HEK293 (cell line): Measurements from ENCODE around the gene FAM204A.

Experiments
- CTCF ChIA-PET: fragments of 350-600 bp; formaldehyde crosslinking; extraction: SDS; loops from one replicate; lab custom pipeline; 2021; ENCODE audit warnings: antibody characterized with exemption; lab: Yijun Ruan, JAX
- POLR2A ChIA-PET: fragments of 300-600 bp; formaldehyde crosslinking; extraction: SDS; loops from one replicate; lab custom pipeline; 2020; ENCODE audit warnings: antibody characterized with exemption, inconsistent platforms; lab: Yijun Ruan, JAX
- H3K27ac ChIP-seq: fragments of 200-500 bp; sonication (Bioruptor generic); 2 replicates; pipeline ENCODE4 v1.5.1; 2014; ENCODE audit warnings: low read depth, low read length, control low read depth, inconsistent platforms; ENCODE audit errors: extremely low read depth
- H3K36me3 ChIP-seq, 2 experiments: fragments of 200-500 bp in 1 of 2; sonication (Bioruptor generic) in 1 of 2; 1 replicate in 1 of 2; 2 replicates in 1 of 2; pipeline ENCODE4 v1.5.1; 2014 to 2017; ENCODE audit warnings: inconsistent platforms in 2 of 2, low read length in 2 of 2; ENCODE audit not compliant: control insufficient read depth in 2 of 2, insufficient read depth in 1 of 2
- H3K4me1 ChIP-seq: fragments of 200-500 bp; sonication (Bioruptor generic); 2 replicates; pipeline ENCODE4 v1.5.1; 2014; ENCODE audit warnings: mild to moderate bottlenecking, low read length, inconsistent platforms; ENCODE audit not compliant: control insufficient read depth, insufficient read depth
- H3K4me3 ChIP-seq: 2 replicates; pipeline ENCODE4 v1.5.1; 2011; ENCODE audit warnings: low read depth, mild to moderate bottlenecking, control low read depth, low read length, moderate library complexity
- H3K9me3 ChIP-seq: fragments of 200-500 bp; sonication (Bioruptor generic); 2 replicates; pipeline ENCODE4 v1.5.1; 2014; ENCODE audit warnings: low read depth, low read length, inconsistent platforms; ENCODE audit not compliant: control insufficient read depth, insufficient read depth
- GLI4 ChIP-seq: fragments of 450-650 bp; formaldehyde crosslinking; IDR thresholded peaks from 2 replicates; pipeline ENCODE4 v1.5.1; 2016; ENCODE audit warnings: missing biosample characterization, missing genetic modification characterization
- KLF10 ChIP-seq: fragments of 450-650 bp; IDR thresholded peaks from 2 replicates; pipeline ENCODE4 v1.5.1; 2018; ENCODE audit warnings: missing biosample characterization, mild to moderate bottlenecking, missing genetic modification characterization
- PRDM1 ChIP-seq: fragments of 450-650 bp; formaldehyde crosslinking; IDR thresholded peaks from 2 replicates; pipeline ENCODE4; 2016; ENCODE audit warnings: missing biosample characterization, missing genetic modification characterization
- TCF7L2 ChIP-seq: IDR thresholded peaks from 2 replicates; pipeline ENCODE4 v1.6.1; 2011; ENCODE audit warnings: low read depth, mild to moderate bottlenecking, inconsistent platforms, low read length, moderate library complexity, borderline replicate concordance
- TSHZ1 ChIP-seq: fragments of 450-650 bp; formaldehyde crosslinking; IDR thresholded peaks from 2 replicates; pipeline ENCODE4 v1.5.1; 2016; ENCODE audit warnings: missing biosample characterization, missing genetic modification characterization, borderline replicate concordance
- ZBTB17 ChIP-seq: fragments of 450-650 bp; formaldehyde crosslinking; IDR thresholded peaks from 2 replicates; pipeline ENCODE4 v1.5.1; 2016; ENCODE audit warnings: missing biosample characterization, missing genetic modification characterization
- ZBTB44 ChIP-seq: fragments of 450-650 bp; IDR thresholded peaks from 2 replicates; pipeline ENCODE4 v1.5.1; 2018; ENCODE audit warnings: missing biosample characterization, mild to moderate bottlenecking, missing genetic modification characterization
- ZFP69B ChIP-seq: fragments of 450-650 bp; formaldehyde crosslinking; IDR thresholded peaks from 2 replicates; pipeline ENCODE4 v1.5.1; 2016; ENCODE audit warnings: missing biosample characterization, missing genetic modification characterization
- ZNF112 ChIP-seq: fragments of 450-650 bp; formaldehyde crosslinking; IDR thresholded peaks from 2 replicates; pipeline ENCODE4 v1.5.0; 2017; ENCODE audit warnings: missing biosample characterization, missing genetic modification characterization
- ZNF148 ChIP-seq: fragments of 450-650 bp; formaldehyde crosslinking; IDR thresholded peaks from 2 replicates; pipeline ENCODE4 v1.5.0; 2017; ENCODE audit warnings: missing biosample characterization, missing genetic modification characterization, borderline replicate concordance
- ZNF157 ChIP-seq: fragments of 450-650 bp; formaldehyde crosslinking; IDR thresholded peaks from 2 replicates; pipeline ENCODE4 v1.5.1; 2016; ENCODE audit warnings: missing biosample characterization, missing genetic modification characterization
- ZNF214 ChIP-seq: fragments of 450-650 bp; formaldehyde crosslinking; IDR thresholded peaks from 2 replicates; pipeline ENCODE4 v1.5.1; 2017; ENCODE audit warnings: missing biosample characterization, mild to moderate bottlenecking, missing genetic modification characterization, borderline replicate concordance
- ZNF391 ChIP-seq: fragments of 450-650 bp; formaldehyde crosslinking; IDR thresholded peaks from 2 replicates; pipeline ENCODE4 v1.5.1; 2016; ENCODE audit warnings: low read depth, missing biosample characterization, missing genetic modification characterization, borderline replicate concordance
- ZNF426 ChIP-seq: fragments of 450-650 bp; formaldehyde crosslinking; IDR thresholded peaks from 2 replicates; pipeline ENCODE4 v1.5.1; 2017; ENCODE audit warnings: missing biosample characterization, missing genetic modification characterization, mild to moderate bottlenecking, inconsistent platforms, moderate library complexity
- ZNF580 ChIP-seq: fragments of 450-650 bp; formaldehyde crosslinking; IDR thresholded peaks from 2 replicates; pipeline ENCODE4 v1.5.1; 2016; ENCODE audit warnings: missing biosample characterization, missing genetic modification characterization
- ZNF600 ChIP-seq: fragments of 450-650 bp; formaldehyde crosslinking; IDR thresholded peaks from 2 replicates; pipeline ENCODE4 v1.5.1; 2016; ENCODE audit warnings: missing biosample characterization, missing genetic modification characterization
- ZNF654 ChIP-seq: fragments of 450-650 bp; formaldehyde crosslinking; IDR thresholded peaks from 2 replicates; pipeline ENCODE4 v1.5.1; 2016; ENCODE audit warnings: low read depth, missing biosample characterization, missing genetic modification characterization
- ZSCAN23 ChIP-seq: fragments of 450-650 bp; formaldehyde crosslinking; IDR thresholded peaks from 2 replicates; pipeline ENCODE4 v1.5.1; 2016; ENCODE audit warnings: missing biosample characterization, missing genetic modification characterization

The FAM204A gene

GRCh38 chr10:118341791-118342637, at the start of gene FAM204A (continued):
- TF ChIP-seq ZNF148, result no peak
- no peak for TF ChIP-seq ZNF214 (tag by site-specific recombination)
- TF ChIP-seq ZNF600, result 0 out of 2 replicates have a peak, but pooled peaks have one; percentile 24
- no peak for TF ChIP-seq GLI4 (tag by site-specific recombination)

- no peak overlapping the region for H3K27ac ChIP-seq
- no peaks in the 10 kb centered on the region for H3K4me1 ChIP-seq
- H3K9me3 ChIP-seq, result no peaks in the 10 kb centered on the region
- no peaks in the 10 kb centered on the region for H3K36me3 ChIP-seq
- ChIA-PET POLR2A (no interaction called here), CTCF (interaction anchor here (1.2 kb wide), 1 partner anchor 18 kb away, joined by 4 read pairs; no protein-coding TSS in a partner anchor)
- no peak overlapping the region for H3K4me3 ChIP-seq
- TF ChIP-seq TCF7L2 (no peak), ZNF391 (tag by site-specific recombination) (no peak), KLF10 (tag by site-specific recombination) (no peak), TSHZ1 (no peak), ZNF157 (tag by site-specific recombination) (no peak), PRDM1 (tag by site-specific recombination) (no peak), ZFP69B (tag by site-specific recombination) (no peak), ZSCAN23 (tag by site-specific recombination) (no peak), ZNF580 (no peak), ZNF112 (no peak), ZNF654 (tag by site-specific recombination) (no peak), ZNF426 (tag by site-specific recombination) (no peak), ZBTB44 (tag by site-specific recombination) (no peak), ZBTB17 (tag by site-specific recombination) (no peak)
- TF ChIP-seq, all 188 proteins: peak for 0
Measured at GRCh38 chr10:118383699-118384098, 41.6 kb upstream of the FAM204A start.
